DMS79 treated with DMSO at 0.1 percent for 48 hours (cell line): ENCODE data around the gene ARV1.

Experiments used
- DNase-seq: peaks from one replicate; lab custom pipeline; 2025; lab: John Stamatoyannopoulos, UW

The ARV1 gene

DNA sequence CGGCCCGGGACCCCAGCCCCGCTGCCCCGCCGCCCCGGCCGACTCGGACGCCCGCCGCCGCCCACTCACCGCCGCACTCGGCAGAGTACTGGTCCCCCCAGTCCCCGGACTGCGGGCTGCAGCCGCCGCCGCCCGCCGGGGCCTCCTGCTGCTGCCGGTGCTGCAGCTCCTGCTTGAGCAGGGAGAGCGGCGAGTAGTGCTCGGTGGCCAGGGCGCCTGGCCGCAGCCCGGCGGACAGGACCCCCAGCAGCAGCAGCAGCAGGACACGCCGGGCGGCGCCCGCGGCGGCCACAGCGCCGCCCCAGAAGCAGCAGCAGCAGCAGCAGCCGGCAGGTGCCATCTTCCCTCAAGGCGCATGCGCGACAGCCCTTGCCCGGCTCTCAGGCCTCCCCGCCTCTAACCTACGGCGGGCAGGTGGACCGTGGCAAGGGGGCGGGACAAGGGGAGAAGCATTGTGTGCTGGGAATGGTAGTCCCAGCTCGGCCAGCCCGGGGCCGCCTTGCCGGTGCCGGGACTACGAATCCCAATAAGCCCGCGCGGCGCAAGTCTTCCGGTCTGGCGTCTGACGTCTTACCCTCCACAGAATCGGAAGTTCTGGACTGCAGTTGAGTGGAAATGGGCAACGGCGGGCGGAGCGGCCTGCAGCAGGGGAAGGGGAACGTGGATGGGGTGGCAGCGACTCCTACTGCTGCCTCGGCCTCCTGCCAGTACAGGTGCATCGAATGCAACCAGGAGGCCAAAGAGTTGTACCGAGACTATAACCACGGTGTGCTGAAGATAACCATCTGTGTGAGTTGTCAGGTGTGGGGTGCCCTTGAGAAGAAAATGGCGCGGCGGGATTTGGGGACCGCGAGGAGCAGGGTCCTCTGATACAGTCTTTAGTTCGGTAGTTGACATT is at the start of gene ARV1, which contains the start of gene TTC13:
ARV1 (plus strand) TSS at position 604 of the 898 bp plus-strand sequence; CDS start at position 616, 12 bp downstream.
TTC13 (minus strand) TSS at position 371 of the 898 bp plus-strand sequence; CDS start at position 340, 31 bp downstream.
- peak; percentile 98 for DNase-seq

- no peak for DNase-seq
Observed at GRCh38 chr1:230930986-230931385, 47.9 kb upstream of the ARV1 start.

DNA sequence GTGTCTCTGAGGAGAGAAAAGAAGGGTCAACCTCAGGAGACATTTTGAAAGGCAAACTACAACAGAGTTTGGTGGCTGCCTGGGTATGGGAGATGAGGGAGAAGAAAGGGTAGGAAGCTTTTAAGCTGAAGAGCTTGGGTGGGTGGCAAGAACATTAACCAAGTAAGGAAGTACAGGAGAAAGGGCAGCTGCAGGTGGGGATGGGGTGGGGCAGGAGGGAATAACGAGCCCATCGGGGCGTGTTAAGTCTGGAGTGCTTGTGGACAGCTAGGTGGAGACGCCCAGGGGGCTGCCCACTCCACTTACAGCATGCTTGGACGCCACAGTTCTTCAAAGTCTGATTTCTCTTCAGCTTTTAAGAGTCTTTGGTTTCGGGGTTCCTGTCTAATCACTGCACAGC is 43.0 kb upstream of the ARV1 start:
- no peak for DNase-seq

DNA sequence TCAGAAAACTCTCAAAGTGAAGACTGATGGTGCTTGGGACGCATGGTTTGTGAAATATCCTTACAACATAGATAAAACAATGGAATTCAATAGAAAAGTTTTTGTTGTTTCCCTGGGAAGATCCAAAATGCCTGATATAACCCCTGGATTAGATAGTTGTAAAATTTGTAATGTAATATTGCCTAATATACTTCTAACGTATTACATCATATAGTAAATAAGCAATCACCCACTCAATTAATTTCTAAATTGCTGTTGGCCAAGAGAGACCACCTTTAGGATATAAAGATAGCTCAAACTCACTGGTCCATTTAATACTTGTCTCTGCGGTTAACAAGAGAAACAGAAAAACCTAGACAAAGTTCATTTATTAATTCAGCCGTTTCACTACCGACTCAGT is 42.4 kb upstream of the ARV1 start:
- DNase-seq, result no peak

DNA sequence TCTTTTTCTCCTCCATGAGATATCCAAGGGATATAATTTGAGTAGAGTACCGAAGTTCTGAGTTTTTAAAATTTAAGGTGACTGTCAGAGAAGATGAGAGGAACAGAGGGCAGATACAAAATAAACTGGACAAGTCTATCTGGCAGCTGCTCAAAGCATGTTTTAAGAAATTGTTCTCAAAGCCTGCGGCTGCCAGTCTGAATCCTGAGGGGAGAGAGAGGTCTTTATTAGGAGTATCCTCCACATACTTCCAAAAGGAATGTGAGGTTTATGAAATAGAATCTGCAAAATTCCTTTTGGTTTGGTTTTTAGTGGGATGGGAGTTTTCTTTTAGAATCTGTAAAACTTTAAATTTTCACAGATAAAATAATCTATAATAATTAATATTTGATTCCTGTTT is 41.5 kb upstream of the ARV1 start:
- no peak for DNase-seq

GRCh38 chr1:230938924-230939368 is 39.9 kb upstream of the ARV1 start:
- DNase-seq, result no peak

DNA sequence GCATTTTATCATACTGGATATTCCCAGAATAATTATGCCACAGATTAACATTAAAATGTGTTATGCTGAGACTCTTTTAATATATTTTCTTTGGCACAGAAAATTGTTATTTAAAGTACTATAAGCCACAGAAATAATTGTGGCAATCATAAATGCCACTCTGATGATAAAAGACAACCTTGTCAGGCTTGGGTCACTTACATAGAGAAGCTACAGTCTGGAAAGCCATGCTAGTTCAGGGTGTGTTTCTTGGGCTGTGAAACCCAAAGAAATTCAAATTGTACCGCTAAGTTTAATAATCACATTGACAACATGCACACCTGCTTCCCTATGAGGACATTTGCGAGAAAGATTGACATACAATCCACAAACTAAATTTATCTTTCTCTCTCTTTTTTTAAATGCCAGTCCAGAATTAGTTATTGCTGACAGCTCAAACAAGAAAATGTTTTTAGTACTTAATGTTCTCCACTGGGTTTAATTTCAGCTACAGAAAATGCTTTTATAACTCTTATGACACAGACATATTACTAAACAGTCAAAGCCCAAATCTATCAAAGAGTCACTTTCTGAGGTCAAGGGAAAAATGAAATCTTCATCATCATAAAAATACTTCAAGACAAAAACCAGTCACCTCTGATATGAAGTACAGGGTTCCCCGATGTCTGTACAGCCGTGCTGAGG is 38.9 kb upstream of the ARV1 start:
- no peak for DNase-seq

DNA sequence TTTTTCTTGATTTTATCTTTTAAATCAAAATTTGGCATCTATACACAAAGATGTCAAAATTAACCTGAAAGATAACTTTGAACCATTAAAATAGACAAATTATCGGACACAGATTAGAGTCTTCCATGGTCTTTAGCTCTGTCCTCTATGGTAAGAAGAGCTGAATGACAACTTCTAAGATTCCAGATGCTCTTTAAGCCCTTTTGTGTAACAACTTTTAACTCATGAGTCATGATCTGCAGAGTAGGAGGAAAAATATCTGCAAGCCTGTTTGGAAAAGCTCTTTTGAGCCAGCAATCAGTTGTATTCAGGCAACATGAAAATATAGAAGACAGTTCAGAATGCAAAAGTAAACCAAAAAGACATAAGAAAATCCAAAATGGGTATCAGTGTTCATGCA is 38.0 kb upstream of the ARV1 start:
- no peak for DNase-seq

GRCh38 chr1:230943048-230943593 is 35.8 kb upstream of the ARV1 start:
- no peak for DNase-seq

DNA sequence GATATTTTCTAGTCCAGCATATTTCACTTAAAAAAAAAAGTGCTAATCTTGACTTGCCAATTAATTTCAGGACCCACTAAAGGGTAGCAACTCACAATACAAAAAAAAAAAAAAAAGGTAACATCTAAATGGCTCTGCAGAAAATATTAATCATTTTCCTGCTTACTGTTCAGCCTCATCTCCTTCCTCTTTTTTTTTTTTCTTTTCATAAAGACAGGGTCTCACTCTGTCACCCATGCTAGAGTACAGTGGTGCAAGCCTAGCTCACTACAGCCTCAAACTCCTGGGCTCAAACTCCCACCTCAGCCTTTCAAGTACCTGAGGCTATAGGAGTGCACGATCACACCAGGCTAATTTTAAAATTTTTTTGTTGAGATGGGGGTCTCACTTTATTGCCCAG is 30.6 kb upstream of the ARV1 start:
- DNase-seq, result no peak

DNA sequence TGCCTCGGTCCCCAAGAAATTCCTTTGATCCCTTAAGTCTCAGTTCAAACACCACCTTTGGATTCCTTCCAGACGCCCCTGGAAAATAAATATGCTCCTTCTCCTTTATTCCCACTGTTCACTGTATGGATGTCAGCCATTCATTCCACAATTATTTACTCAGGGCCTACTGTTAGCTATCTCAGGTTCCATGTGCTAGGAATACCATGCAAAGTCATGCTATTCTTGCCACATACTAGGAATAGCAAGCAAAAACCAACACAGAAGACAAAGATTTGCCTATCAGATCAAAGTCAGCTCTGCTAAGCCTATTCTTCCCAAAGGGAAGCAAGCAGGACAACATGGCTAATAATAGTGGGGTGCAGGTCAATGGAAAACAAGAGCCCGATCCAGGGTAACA is 30.0 kb upstream of the ARV1 start:
- no peak for DNase-seq

DNA sequence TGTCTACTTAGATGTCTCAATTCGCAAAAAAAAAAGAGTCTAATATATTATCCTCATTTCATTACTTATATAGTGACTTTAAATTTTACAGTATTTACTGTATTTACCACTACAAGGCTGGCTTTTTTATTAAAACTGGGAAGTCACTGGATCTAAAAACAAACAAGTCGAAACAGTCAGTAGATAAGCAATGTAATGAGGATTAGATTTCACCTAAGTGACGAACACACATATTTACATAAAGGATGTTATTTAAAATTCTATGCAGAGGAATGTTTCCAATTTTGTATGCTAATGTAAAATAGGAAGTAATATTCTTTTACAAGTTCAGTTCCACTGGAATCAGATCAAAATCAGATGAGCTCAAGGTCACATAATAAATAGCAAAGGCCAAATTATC is 28.5 kb upstream of the ARV1 start:
- DNase-seq, result no peak

DNA sequence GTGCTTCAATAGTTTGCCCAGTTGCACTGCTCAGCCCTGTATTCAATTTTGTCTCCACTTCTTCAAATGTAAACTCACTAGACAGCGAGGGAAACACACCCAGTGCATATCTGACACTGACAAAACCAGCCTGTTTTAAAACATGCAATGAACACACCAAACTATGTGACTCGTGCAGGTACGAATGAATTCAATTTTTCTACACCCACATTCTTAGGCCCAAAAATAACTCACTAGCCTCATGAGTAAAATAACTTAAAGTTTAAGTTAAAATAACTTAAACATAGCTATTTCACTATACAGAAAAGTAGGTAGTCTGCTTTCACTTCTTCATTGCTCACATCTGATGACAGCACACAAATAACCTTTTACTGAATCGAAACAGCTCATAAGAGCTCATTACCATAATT is 21.3 kb upstream of the ARV1 start:
- DNase-seq, result no peak

DNA sequence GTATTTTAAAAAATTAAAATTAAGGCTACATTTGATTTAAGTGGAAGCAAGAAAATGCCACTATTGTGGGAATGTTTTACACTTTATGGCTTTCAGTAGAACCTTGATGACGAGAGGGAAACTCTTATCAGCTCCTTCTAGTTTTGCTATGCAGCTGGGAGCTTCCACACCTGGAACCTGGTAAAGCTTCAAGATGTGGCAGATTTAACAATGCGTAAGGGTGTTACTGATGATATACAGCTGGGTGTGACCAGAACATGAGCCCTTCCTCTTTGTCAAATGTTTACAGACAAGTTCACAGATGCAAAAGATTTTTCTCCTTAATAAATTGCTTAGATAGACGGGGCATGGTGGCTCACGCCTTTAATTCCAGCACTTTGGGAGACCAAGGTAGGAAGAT is 20.5 kb upstream of the ARV1 start:
- no peak for DNase-seq

- DNase-seq, result no peak
Observed at GRCh38 chr1:230964896-230965295, 14.0 kb upstream of the ARV1 start.

DNA sequence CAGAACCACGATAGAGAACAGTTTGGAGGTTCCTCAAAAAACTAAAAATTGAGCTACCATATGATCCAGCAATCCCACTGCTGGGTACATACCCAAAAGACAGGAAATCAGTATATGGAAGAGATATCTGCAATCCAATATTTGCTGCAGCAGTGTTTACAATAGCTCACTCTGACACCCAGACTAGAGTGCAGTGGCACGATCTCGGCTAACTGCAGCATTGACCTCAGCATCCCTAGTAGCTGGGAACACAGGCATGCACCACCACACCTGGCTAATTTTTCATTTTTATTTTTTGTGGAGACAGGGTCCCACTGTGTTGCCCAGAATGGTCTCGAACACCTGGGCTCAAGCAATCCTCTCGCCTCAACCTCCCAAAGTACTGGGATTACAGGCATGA is 13.4 kb upstream of the ARV1 start:
- DNase-seq, result no peak

GRCh38 chr1:230966358-230966873 is 12.5 kb upstream of the ARV1 start:
- DNase-seq, result no peak

GRCh38 chr1:230970432-230970831 is 8.5 kb upstream of the ARV1 start:
- no peak for DNase-seq

- DNase-seq, result no peak
Observed at GRCh38 chr1:230971771-230972170, 7.1 kb upstream of the ARV1 start.

DNA sequence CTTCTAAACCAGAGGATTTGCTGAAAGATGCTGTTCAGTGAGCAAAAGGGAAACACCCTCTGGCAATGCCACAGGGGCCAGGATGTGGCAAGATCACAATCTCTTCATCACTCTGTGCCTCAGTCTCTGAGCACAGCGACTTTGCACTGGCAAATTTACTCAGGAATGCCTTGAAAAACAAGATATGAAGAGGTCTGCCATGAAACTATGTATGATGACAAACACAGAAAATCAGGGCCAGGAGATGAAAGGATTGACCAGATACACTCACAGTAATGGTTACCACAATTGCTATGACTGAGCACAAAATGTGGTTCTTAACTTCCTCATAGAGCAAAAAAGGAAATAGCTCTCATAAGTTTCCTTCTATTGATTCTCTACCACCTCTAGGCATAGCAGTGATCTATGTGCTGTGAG is 6.0 kb upstream of the ARV1 start:
- DNase-seq, result no peak

- DNase-seq, result no peak
Observed at GRCh38 chr1:230975636-230976035, 3.3 kb upstream of the ARV1 start.

DNA sequence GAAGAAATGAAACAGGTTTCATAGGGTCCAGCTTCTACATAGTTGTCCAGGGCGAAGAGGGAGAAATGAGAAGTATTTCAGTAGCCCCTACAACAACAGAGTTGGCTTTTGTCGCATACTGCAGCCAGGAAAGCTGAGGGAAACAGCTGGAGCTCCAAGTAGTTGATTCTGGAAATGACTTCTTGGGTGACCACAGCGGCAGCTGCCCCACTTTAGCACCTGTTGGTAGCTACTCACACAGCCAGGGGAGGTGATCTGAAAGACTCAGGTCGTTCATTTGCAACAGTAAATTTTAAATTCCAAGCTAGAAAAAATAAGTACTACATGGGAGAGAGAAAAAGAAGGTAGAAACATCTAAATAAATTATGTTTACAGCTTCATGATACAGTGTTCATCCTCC is 2.5 kb upstream of the ARV1 start:
- DNase-seq, result no peak
